ENCODE data around the gene WASF1. TPM values are rescaled to one million over a fixed set of nuclear protein-coding genes. Genes with fewer than 3 reads are reported as not detected.

WASF1 gene
- total RNA-seq, 1 donor, result 18.8 TPM

DNA sequence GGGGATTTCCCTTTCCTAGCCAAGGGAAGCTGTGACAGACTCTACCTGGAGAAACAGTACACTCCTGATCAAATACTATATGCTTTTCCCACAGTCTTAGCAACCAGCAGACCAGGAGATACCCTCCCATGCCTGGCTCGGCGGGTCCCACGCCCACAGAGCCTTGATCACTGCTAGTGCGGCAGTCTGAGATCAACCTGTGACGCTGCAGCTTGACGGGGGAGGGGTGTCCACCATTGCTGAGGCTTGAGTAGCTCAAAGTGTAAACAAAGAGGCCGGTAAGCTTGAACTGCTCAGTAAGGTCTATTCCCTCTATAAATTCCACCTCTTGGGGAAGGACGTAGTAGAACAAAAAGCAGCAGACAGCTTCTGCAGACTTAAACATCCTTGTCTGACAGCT lies 63.2 kb downstream of the WASF1 start:
- DNase-seq (ENCODE audit: insufficient read length, low spot score, missing footprints), result no peak
- no peaks in the 10 kb centered on the region for H3K79me2 ChIP-seq (ENCODE audit: insufficient read depth, low read length)
- no peaks in the 10 kb centered on the region for H3K27me3 ChIP-seq (ENCODE audit: insufficient read depth, low read length)
- TF ChIP-seq, protein P1, sequence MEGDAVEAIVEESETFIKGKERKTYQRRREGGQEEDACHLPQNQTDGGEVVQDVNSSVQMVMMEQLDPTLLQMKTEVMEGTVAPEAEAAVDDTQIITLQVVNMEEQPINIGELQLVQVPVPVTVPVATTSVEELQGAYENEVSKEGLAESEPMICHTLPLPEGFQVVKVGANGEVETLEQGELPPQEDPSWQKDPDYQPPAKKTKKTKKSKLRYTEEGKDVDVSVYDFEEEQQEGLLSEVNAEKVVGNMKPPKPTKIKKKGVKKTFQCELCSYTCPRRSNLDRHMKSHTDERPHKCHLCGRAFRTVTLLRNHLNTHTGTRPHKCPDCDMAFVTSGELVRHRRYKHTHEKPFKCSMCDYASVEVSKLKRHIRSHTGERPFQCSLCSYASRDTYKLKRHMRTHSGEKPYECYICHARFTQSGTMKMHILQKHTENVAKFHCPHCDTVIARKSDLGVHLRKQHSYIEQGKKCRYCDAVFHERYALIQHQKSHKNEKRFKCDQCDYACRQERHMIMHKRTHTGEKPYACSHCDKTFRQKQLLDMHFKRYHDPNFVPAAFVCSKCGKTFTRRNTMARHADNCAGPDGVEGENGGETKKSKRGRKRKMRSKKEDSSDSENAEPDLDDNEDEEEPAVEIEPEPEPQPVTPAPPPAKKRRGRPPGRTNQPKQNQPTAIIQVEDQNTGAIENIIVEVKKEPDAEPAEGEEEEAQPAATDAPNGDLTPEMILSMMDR (IDR thresholded peaks at IDR 0.05; ENCODE audit: extremely low read depth, low read depth, low read length), result no peak
- no peaks in the 10 kb centered on the region for H3K9me3 ChIP-seq (ENCODE audit: low read depth, low read length)
- no peak overlapping the region for H3K27ac ChIP-seq (ENCODE audit: low read depth, low read length)
- no peak overlapping the region for H3K4me3 ChIP-seq (ENCODE audit: insufficient read depth, low read length)
- no peaks in the 10 kb centered on the region for H3K4me1 ChIP-seq (ENCODE audit: insufficient read depth, low read length)
- no peak overlapping the region for H3K4me2 ChIP-seq (ENCODE audit: insufficient read depth, low read length)
- H4K20me1 ChIP-seq (ENCODE audit: insufficient read depth, low read length), result no peaks in the 10 kb centered on the region
- no peak overlapping the region for H2AFZ ChIP-seq (ENCODE audit: low read length)
- no peaks in the 10 kb centered on the region for H3K36me3 ChIP-seq (ENCODE audit: insufficient read depth, low read length)

DNA sequence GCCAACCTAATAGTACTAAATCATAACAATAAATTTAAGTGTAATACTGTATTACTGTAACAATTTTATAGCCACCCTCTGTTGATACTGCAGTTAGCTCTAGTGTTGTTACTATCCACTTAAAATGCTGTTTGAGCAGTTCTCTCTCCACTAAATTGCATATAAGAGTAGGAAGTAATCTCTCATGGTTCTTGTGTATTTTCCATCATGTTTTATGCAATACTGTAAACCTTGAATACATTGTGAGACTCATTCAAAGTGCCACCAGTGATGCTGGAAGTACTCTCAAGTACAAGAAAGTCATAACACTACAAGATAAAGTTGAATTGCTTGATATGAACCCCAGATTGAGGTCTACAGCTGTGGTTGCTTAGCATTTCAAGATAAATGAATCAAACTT lies 65.5 kb downstream of the WASF1 start:
- H3K27me3 ChIP-seq (ENCODE audit: insufficient read depth, low read length), result no peaks in the 10 kb centered on the region
- H2AFZ ChIP-seq (ENCODE audit: low read length), result no peak overlapping the region
- no peaks in the 10 kb centered on the region for H3K79me2 ChIP-seq (ENCODE audit: insufficient read depth, low read length)
- H4K20me1 ChIP-seq (ENCODE audit: insufficient read depth, low read length), result no peaks in the 10 kb centered on the region
- TF ChIP-seq, protein P1 (IDR thresholded peaks at IDR 0.05; ENCODE audit: extremely low read depth, low read depth, low read length), result no peak
- H3K4me1 ChIP-seq (ENCODE audit: insufficient read depth, low read length), result no peaks in the 10 kb centered on the region
- DNase-seq (ENCODE audit: insufficient read length, low spot score, missing footprints), result no peak
- no peak overlapping the region for H3K4me3 ChIP-seq (ENCODE audit: insufficient read depth, low read length)
- H3K9me3 ChIP-seq (ENCODE audit: low read depth, low read length), result no peaks in the 10 kb centered on the region
- H3K27ac ChIP-seq (ENCODE audit: low read depth, low read length), result no peak overlapping the region
- H3K36me3 ChIP-seq (ENCODE audit: insufficient read depth, low read length), result no peaks in the 10 kb centered on the region
- no peak overlapping the region for H3K4me2 ChIP-seq (ENCODE audit: insufficient read depth, low read length)

DNA sequence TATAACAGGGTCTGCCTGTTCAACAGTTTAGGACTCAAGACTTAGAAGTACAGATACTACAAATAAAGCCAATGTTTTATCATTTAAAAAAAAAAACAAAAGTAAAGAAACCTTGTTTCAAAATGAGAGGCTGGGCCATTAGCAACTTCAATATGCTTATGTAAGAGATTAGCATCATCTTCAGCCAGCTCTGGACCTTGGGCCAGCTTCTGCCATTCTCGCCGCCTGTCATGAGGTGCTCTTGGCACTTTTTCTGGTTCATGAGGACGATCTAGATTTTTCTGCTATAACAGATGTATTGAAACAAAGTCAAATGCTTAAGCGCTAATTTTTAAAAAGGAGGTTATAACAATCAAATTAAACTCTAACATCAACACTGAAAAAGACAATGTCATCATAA lies 74.2 kb downstream of the WASF1 start:
- no peak overlapping the region for H3K4me2 ChIP-seq (ENCODE audit: insufficient read depth, low read length)
- no peak overlapping the region for H2AFZ ChIP-seq (ENCODE audit: low read length)
- TF ChIP-seq, protein P1 (IDR thresholded peaks at IDR 0.05; ENCODE audit: extremely low read depth, low read depth, low read length), result no peak

DNA sequence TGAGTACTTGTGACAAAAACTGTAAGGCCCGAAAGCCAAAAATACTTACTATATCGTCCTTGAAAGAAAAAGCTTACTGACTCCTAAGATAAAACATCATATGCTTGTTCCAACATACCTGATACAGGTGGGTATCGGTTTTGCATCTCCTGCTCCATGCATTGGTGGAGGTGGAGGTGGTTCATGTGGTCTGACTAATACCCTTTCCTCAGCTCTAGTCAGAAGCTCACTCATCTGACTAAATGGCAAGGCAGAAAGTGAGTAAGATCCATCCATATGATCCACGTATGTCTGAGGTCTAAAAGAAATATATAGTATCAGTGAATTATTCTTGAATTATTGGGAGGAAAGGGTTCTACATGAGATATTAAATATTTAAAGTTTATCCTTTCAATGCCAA lies 76.2 kb downstream of the WASF1 start:
- no peak for DNase-seq (ENCODE audit: insufficient read length, low spot score, missing footprints)
- Histone ChIP-seq H3K4me2 (ENCODE audit: insufficient read depth, low read length) (no peak overlapping the region), H3K4me1 (ENCODE audit: insufficient read depth, low read length) (no peaks in the 10 kb centered on the region), H3K27me3 (ENCODE audit: insufficient read depth, low read length) (no peaks in the 10 kb centered on the region), H3K4me3 (ENCODE audit: insufficient read depth, low read length) (no peak overlapping the region), H3K36me3 (ENCODE audit: insufficient read depth, low read length) (peaks cover 3% of the 10 kb centered on the region), H4K20me1 (ENCODE audit: insufficient read depth, low read length) (no peaks in the 10 kb centered on the region), H3K27ac (ENCODE audit: low read depth, low read length) (no peak overlapping the region), H2AFZ (ENCODE audit: low read length) (no peak overlapping the region), H3K9me3 (ENCODE audit: low read depth, low read length) (no peaks in the 10 kb centered on the region), H3K79me2 (ENCODE audit: insufficient read depth, low read length) (no peaks in the 10 kb centered on the region)
- TF ChIP-seq, protein P1 (IDR thresholded peaks at IDR 0.05; ENCODE audit: extremely low read depth, low read depth, low read length), result no peak

More for the DNA sequence above, 74.2 kb downstream of the WASF1 start:
- Histone ChIP-seq H3K27me3 (ENCODE audit: insufficient read depth, low read length) (no peaks in the 10 kb centered on the region), H3K9me3 (ENCODE audit: low read depth, low read length) (no peaks in the 10 kb centered on the region), H3K4me3 (ENCODE audit: insufficient read depth, low read length) (no peak overlapping the region), H3K79me2 (ENCODE audit: insufficient read depth, low read length) (no peaks in the 10 kb centered on the region), H3K36me3 (ENCODE audit: insufficient read depth, low read length) (peaks cover 3% of the 10 kb centered on the region), H3K4me1 (ENCODE audit: insufficient read depth, low read length) (no peaks in the 10 kb centered on the region), H4K20me1 (ENCODE audit: insufficient read depth, low read length) (no peaks in the 10 kb centered on the region), H3K27ac (ENCODE audit: low read depth, low read length) (no peak overlapping the region)
- no peak for DNase-seq (ENCODE audit: insufficient read length, low spot score, missing footprints)

All from osteoblast (primary cell).